NCI-H1417 treated with DMSO at 0.1 percent for 48 hours (cell line): Measurements from ENCODE around the gene CFAP251.

Source experiments
- DNase-seq: peaks from one replicate; lab custom pipeline; 2025; lab: John Stamatoyannopoulos, UW

CFAP251 gene

GRCh38 chr12:122001466-122002209 is 83.2 kb downstream of the CFAP251 start:
- DNase-seq = no peak

- no peak for DNase-seq
Observed at GRCh38 chr12:122003651-122004611, 85.5 kb downstream of the CFAP251 start.

- DNase-seq = no peak
Observed at GRCh38 chr12:122004633-122005071, 86.3 kb downstream of the CFAP251 start.

DNA sequence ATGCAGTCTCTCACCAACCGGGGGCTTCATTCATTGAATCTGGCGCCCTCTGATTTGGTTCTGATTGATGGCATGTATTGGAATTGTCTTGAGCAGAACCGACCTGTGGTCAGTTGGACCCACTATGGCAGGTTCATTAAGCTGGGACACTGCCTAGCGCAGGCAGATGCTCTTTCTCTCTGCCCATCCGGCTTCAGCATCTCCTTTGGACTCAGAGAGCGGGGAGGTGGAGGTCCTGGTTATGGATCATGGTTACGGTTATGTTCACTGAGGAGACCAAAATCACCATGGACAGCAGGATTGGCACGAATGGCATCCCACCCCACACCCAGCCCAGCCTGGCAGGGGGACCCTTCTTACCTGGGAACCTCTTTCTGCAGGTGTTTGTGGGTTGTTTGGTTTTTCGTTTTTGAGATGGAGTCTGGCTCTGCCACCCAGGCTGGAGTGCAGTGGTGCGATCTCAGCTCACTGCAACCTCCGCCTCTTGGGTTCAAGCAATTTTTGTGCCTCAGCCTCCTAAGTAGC is 86.9 kb downstream of the CFAP251 start:
- no peak for DNase-seq

- DNase-seq = no peak
Observed at GRCh38 chr12:122006186-122006926, 88.0 kb downstream of the CFAP251 start.

- no peak for DNase-seq
Observed at GRCh38 chr12:122009741-122010140, 91.3 kb downstream of the CFAP251 start.

- no peak for DNase-seq
Observed at GRCh38 chr12:122012184-122012583, 93.8 kb downstream of the CFAP251 start.

DNA sequence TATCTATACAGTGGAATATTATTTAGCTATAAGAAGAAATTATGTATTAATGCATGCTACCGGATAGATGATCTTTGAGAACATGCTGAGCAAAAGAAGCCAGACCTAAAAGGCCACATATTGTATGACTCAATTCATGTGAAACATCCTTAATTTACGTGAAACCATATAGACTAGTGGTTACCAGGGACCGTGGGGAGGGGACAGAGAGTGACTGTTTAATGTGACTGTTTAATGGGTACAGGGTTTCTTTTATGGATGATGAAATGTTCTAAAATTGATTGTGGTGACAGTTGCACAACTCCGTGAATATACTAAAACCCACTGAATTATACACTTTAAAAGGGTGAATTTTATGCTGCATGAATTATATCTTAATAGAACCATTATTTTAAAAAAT is 94.7 kb downstream of the CFAP251 start:
- DNase-seq = no peak

DNA sequence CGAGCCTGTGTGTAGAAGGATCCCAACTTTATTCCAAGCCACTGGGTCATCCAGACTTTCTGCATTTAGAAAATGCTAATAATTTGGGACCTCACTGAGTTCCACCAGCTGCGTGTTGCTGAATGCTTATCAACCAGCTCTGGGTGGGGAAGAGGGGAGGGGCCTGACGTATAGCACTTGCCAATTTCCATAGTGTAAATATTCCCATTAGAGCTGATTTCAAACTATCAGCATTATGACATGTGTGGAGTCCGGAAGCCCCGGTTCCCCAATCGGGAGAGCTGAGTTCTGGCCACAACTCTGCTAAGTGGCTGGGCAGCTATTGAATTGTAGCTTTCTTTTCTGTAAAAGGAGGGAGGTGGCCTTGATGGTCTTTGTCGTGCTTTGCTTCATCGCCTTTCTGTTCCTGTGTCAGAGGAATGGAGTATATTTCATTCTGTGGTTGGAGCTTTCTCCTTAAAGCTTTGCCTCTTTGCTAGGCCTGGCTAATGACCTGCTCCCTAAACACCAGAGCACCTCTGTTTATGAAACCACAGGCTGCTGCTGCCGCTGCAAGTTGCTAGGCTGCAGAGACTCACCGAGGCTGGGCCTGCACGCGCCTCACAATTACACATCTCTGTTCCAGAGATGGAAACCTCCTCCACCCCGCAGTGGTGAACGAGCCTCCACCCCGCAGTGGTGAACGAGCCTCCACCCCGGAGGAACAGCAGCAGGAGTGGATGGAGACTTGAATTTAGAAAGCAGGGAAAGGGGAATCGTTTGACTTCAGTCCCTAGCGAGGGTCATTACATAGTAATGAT is 95.6 kb downstream of the CFAP251 start:
- DNase-seq = no peak

- no peak for DNase-seq
Observed at GRCh38 chr12:122014781-122015180, 96.4 kb downstream of the CFAP251 start.

DNA sequence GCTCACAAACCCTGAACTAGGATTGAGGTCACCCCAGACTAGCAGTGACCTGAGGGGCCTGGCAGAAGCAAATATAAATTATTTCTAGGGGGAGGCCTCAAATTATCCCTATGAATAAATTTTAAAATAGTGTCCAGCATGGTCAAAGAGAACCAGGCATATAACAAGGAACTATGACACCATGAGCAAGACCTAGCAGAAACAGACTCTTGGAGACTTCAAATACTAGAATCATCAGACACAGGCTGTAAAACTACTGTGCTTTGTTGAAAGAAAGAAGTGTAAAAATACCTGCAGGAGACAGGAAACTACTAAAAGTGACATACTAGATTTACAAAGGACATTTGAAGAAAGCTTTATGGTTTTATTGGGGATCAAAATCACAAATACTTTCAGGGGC is 100.1 kb downstream of the CFAP251 start:
- DNase-seq = no peak

DNA sequence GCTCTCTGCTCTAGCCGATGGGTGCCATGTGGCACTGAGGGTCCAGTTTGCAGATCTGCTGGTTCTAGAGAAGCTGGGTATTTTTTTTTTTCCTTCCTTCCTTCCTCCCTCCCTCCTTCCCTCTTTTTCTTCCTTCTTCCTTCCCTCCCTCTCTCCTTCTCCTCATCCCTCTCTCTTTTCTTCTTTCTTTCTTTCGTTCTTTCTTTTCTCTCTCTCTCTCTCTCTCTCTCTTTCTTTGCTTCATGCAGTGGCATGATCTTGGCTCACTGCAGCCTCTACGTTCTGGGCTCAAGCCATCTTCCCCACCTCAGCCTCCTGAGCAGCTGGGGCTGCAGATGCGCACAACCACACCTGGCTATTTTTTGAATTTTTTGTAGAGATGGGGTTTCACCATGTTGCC is 100.5 kb downstream of the CFAP251 start:
- DNase-seq = no peak

DNA sequence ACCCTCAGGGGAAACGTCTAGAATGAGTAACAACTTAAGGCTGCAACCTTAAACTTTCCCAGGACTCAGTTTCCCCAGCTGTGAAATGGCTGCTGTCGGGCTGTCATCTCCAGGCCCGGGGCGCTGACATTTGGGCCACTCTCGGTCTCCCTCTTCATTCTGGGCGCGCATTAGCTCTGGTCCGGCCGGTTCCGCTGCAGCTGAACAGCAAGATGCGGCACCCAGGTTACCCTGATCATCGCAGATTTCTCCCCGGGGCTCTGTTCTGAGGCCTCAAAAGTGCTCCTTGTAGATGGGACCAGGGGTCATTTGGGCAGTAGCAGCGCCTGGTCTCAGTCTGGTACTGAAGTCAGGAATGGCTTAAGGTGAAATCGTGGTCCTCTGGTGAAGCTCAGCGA is 102.4 kb downstream of the CFAP251 start:
- DNase-seq = no peak

GRCh38 chr12:122021193-122021821 is 102.9 kb downstream of the CFAP251 start:
- no peak for DNase-seq

DNA sequence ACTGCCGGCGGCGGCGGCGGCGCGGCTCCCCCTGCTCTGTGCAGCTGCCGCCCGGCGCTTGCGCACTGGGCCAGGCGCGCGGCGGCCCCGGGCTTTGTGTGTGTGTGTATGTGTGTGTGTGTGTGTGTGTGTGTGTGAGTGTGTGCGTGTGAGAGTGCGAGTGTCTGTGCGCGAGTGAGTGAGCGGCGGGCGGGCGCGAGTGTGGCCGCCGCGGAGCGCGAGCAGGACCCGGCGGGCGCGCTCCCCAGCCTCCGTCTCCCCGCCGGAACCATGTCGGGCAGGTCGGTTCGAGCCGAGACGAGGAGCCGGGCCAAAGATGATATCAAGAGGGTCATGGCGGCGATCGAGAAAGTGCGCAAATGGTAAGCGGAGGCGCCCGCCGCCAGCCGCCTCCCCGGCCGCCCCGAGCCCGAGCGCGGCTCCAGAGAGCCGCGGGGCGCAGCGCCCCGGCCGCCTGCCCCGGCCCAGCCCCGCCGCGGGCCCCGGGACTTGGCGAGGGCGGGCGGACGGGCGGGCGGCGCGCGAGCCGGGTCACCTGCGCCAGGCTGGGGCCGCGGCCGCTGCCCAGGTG is 103.5 kb downstream of the CFAP251 start, which contains the start of gene BCL7A:
Gene BCL7A, plus strand, starts transcription at position 63 of the 571 bp plus-strand sequence. Its CDS starts 208 bp downstream, at position 271.
- DNase-seq = no peak

DNA sequence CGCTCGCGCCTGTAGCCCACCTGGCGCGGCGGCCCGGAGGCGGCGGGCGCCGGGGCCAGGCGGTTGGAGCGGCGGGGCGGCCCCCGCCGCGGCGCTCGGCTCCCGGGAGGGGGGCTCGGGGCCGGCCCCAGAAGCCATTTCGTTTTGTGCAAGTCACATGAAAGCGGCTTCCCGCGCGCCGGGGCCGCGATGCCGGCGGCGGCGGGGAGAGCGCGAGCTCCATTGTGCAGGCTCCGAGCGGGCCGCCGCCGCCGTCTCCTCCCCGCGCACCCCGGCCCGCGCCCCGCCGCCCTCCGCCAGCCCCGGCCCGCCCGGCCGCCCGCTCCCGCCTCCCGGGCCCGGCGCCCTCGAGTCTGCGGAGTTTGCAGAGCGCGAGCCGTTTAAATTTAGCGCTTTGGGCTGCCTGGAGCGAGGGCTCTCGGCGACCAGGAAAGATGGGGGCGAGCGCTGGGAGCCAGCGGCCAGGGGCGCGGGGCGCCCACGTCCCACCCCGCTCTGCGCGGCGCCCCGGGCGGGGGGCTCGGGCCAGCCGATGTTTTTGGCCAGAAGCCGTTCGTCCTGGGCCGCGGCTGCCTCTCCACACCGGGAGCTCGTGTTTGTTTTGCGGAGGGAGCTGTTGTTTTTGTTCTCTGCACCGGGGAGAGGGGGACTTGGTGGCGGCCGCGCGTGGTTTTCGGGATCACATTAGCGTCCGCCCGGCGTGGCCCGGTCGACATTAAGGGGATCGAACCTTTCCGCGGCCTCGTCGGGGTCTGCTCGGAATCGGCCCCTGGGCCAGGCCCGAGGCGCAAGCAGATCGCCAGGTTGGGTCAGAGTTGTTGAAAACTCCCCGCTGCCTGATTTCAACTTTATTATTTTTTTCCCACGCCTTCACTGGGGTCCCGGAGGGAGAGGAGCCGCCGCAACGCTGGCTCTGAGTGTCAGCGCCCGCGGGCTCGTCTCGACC is 104.3 kb downstream of the CFAP251 start:
- DNase-seq = no peak

DNA sequence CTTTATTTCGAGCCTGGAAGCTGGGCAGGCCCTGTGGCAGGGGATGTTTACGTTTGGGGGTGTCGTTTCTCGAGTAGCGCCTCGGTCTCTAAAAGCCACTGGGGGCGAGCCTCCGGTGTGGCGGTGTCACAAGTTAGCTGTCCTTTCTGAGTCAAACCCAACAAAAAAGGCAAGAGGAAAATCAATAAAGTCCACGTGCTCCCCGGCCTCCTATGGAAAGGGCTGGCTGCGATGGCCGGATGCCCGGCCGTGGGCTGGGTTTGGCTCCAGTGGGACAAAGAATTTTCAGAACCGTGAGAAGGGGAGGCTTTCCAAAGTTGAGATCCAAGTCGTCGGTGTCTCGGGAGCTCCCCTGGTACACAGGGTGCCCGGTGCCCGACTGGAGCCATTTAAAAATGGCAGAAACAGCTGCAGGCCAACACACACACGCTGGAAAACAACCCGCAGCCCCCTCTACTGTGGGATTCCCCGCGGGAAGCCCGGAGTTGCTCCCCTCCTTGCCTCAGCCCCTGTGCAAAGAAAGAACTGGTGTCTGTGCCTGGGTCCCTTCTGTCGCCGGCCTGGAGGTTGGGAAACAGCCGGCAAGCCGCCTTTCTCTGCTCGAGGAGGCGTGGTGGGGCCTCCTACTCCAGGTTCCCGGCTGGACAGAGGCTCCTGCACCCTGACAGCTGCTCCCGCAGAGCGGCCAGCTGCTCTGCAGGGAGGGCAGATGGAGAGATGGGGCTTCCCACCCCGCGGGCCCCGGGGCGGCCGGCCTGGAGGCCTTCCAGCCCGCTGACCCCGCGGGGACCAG is 105.1 kb downstream of the CFAP251 start:
- no peak for DNase-seq

DNA sequence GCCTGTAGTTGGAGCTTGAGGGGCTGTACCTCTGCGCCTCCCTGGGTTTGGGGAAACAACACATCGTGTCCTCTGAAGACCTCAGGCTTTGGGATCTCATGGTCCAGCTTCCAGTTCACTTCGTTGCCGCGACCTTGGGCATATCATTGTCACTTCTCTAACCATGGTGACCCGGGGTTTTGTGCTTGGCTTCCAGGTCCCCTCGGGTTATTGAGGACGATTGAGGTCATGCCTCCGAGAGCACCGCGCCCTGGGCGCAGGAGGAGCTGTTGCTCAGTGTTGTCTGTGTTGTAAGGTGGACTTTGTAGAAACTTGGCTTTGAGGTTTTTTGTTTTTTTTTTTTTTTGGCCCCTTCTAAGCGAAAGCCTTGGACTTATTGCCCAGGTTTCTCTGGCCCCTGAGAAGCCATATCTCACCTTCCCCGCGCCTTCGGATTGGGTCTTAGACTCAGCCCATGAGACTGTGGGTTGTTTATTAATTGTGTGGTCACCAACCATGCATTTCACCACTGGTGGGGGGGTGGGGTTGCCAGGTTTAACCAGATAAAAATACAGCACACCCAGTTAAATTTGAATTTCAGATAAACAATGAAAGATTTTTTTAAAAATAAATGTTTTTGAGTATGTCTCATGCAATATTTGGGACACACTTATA is 105.9 kb downstream of the CFAP251 start:
- no peak for DNase-seq
